Panc1 (cell line): Measurements from ENCODE around the gene RAB3IL1. TPM values are rescaled to one million over a fixed set of nuclear protein-coding genes. Genes with fewer than 3 reads are reported as not detected.

Source experiments
- ATAC-seq: fragments of 200-7000 bp; cut with Tn5 transposase; 2 replicates; pipeline ENCODE4 v1.9.1; 2020; ENCODE audit warnings: mild to moderate bottlenecking, moderate library complexity
- BruUV-seq: library from RNA; stranded (reverse); fragments of 400-500 nt; replicated peaks from 2 replicates; lab custom pipeline; 2021; lab: Mats Ljungman, UMichigan
- CTCF ChIA-PET: fragments of 300-600 bp; sonication (Branson Sonifier 250); formaldehyde crosslinking; loops from one replicate; lab custom pipeline; 2022; ENCODE audit warnings: antibody characterized with exemption; lab: Charles Lee
- POLR2A ChIA-PET: fragments of 300-600 bp; sonication (Branson Sonifier 250); formaldehyde crosslinking; loops from one replicate; lab custom pipeline; 2022; ENCODE audit warnings: antibody characterized with exemption; lab: Charles Lee
- DNase-seq: peaks from one replicate; pipeline ENCODE4 v3.0.0-alpha.2; 2010; ENCODE audit warnings: low read depth, low spot score
- H3K27ac ChIP-seq: 2 replicates; pipeline ENCODE4 v1.5.1; 2011; ENCODE audit warnings: mild to moderate bottlenecking, low read length, inconsistent platforms
- H3K27me3 ChIP-seq: fragments of 200-500 bp; sonication (Bioruptor generic); 2 replicates; pipeline ENCODE4 v1.6.0; 2014; ENCODE audit warnings: low read length, inconsistent platforms; ENCODE audit not compliant: control insufficient read depth, insufficient read depth
- H3K36me3 ChIP-seq: fragments of 200-500 bp; sonication (Bioruptor generic); 2 replicates; pipeline ENCODE4 v1.5.1; 2014; ENCODE audit warnings: inconsistent platforms, mild to moderate bottlenecking, low read length, moderate library complexity; ENCODE audit not compliant: control insufficient read depth, insufficient read depth
- H3K4me1 ChIP-seq: 2 replicates; pipeline ENCODE4 v1.5.1; 2011; ENCODE audit warnings: inconsistent platforms, mild to moderate bottlenecking, low read length, moderate library complexity; ENCODE audit not compliant: control insufficient read depth, insufficient read depth
- H3K4me3 ChIP-seq, 2 experiments: 2 replicates each; pipeline ENCODE4 v1.5.1; 2011 to 2012; ENCODE audit warnings: low read depth in 2 of 2, low read length in 2 of 2, mild to moderate bottlenecking in 2 of 2, inconsistent platforms in 1 of 2, moderate library complexity in 1 of 2
- H3K9me3 ChIP-seq: fragments of 200-500 bp; sonication (Bioruptor generic); 2 replicates; pipeline ENCODE4 v1.5.1; 2014; ENCODE audit warnings: low read depth, mild to moderate bottlenecking, inconsistent platforms, low read length, moderate library complexity; ENCODE audit not compliant: control insufficient read depth, insufficient read depth
- POLR2AphosphoS5 ChIP-seq: IDR thresholded peaks from 2 replicates; pipeline ENCODE4 v1.6.1; 2012; ENCODE audit warnings: mild to moderate bottlenecking, low read depth, low read length, moderate library complexity
- REST ChIP-seq, 2 experiments: IDR thresholded peaks; 2 replicates each; pipeline ENCODE4 v1.6.1; 2011 to 2012; ENCODE audit warnings: low read depth in 2 of 2, control low read depth in 1 of 2, low read length in 1 of 2, mild to moderate bottlenecking in 1 of 2, moderate library complexity in 1 of 2; ENCODE audit not compliant: insufficient read depth in 1 of 2
- SIN3A ChIP-seq: IDR thresholded peaks from 2 replicates; pipeline ENCODE4 v1.6.1; 2012; ENCODE audit warnings: low read depth, mild to moderate bottlenecking, low read length, moderate library complexity, borderline replicate concordance; ENCODE audit not compliant: insufficient read depth
- TCF7L2 ChIP-seq: IDR thresholded peaks from 2 replicates; pipeline ENCODE4 v1.6.1; 2011; ENCODE audit warnings: mild to moderate bottlenecking, low read depth, low read length, inconsistent platforms
- in situ Hi-C: cut with HindIII; loops from 2 replicates; pipeline ENCODE4 v1.10.0; 2016; ENCODE audit warnings: low sequenced_read_pairs, low pct_unique_long_range_greater_than_20kb
- intact Hi-C: fragments of 100-400 bp; cut with micrococcal nuclease; formaldehyde crosslinking; loops from one replicate; pipeline ENCODE4 v1.10.0; 2022; ENCODE audit not compliant: unreplicated experiment
- total RNA-seq: library from RNA; stranded (reverse); gene quantifications from one replicate; pipeline ENCODE4 v1.2.1, GENCODE V29; 2021; ENCODE audit not compliant: unreplicated experiment
- TF ChIP-seq, protein P1 (sequence below): fragments of 450-650 bp; IDR thresholded peaks from 2 replicates; pipeline ENCODE4 v1.5.1; 2017; ENCODE audit warnings: mild to moderate bottlenecking

RAB3IL1 gene
- total RNA-seq, 1 experiment from 2014 or later, result 8.9 TPM

GRCh38 chr11:61888590-61888989 is 28.8 kb downstream of the RAB3IL1 start:
- POLR2A ChIA-PET, result no interaction called here
- Histone ChIP-seq H3K4me3 (no peak overlapping the region), H3K9me3 (no peaks in the 10 kb centered on the region), H3K27me3 (no peaks in the 10 kb centered on the region), H3K27ac (no peak overlapping the region), H3K36me3 (no peaks in the 10 kb centered on the region), H3K4me1 (peaks cover 8% of the 10 kb centered on the region)
- in situ Hi-C loops, result no loop called here
- ATAC-seq (no peak), DNase-seq (no peak)
- intact Hi-C loops, result no loop called here
- CTCF ChIA-PET, result no interaction called here
- no peak for TF ChIP-seq POLR2AphosphoS5
- no peak for TF ChIP-seq SIN3A
- TF ChIP-seq REST (IDR thresholded peaks at IDR 0.05; ENCODE audit: insufficient read depth in 1 of 2, low read depth in 2 of 2, low read length in 1 of 2), result no peak
- TF ChIP-seq, protein P1, sequence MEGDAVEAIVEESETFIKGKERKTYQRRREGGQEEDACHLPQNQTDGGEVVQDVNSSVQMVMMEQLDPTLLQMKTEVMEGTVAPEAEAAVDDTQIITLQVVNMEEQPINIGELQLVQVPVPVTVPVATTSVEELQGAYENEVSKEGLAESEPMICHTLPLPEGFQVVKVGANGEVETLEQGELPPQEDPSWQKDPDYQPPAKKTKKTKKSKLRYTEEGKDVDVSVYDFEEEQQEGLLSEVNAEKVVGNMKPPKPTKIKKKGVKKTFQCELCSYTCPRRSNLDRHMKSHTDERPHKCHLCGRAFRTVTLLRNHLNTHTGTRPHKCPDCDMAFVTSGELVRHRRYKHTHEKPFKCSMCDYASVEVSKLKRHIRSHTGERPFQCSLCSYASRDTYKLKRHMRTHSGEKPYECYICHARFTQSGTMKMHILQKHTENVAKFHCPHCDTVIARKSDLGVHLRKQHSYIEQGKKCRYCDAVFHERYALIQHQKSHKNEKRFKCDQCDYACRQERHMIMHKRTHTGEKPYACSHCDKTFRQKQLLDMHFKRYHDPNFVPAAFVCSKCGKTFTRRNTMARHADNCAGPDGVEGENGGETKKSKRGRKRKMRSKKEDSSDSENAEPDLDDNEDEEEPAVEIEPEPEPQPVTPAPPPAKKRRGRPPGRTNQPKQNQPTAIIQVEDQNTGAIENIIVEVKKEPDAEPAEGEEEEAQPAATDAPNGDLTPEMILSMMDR, result no peak
- no peak for TF ChIP-seq TCF7L2
- no TSS peak for BruUV-seq

DNA sequence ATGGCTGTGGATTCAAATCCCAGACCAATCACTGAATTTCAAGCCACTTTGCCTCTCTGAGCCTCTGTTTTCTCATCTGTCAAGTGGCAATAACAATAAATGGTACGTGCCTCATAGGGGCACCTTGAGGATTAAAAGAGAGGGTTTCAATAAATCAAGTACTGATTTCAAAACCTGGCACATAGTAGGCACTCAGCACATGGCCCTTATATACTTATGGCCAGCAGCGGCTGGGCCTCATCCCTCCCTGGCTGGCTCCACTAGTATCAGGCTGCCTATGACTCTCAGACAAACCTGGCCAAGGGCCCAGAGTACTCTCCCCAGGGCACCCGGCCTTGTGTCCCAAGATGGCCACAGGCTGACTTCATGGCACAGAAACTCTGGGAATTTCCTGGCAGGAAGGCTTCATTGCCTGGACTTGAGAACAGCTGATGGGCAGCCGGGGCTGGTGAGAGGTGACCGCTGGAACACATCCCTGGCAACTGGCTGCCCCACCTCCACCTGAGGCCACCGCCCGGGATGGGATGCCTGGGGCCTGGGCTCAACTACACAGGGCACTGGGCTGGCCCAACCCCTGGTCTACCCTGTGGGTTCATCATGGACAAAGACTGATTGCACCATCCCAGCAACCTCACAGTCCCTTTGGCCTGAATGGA is 29.4 kb downstream of the RAB3IL1 start:
- intact Hi-C loops, result no loop called here

More for the DNA sequence above, 29.4 kb downstream of the RAB3IL1 start:
- ChIA-PET POLR2A (no interaction called here), CTCF (no interaction called here)
- no peaks in the 10 kb centered on the region for H3K27me3 ChIP-seq
- peaks cover 8% of the 10 kb centered on the region for H3K4me1 ChIP-seq
- in situ Hi-C loops, result no loop called here
- TF ChIP-seq REST (IDR thresholded peaks at IDR 0.05; ENCODE audit: insufficient read depth in 1 of 2, low read depth in 2 of 2, low read length in 1 of 2) (no peak), POLR2AphosphoS5 (no peak), SIN3A (no peak)
- TF ChIP-seq, protein P1, result no peak
- BruUV-seq, result no TSS peak
- H3K4me3 ChIP-seq, result no peak overlapping the region
- H3K36me3 ChIP-seq, result no peaks in the 10 kb centered on the region
- H3K9me3 ChIP-seq, result no peaks in the 10 kb centered on the region
- ATAC-seq (no peak), DNase-seq (no peak)
- H3K27ac ChIP-seq, result no peak overlapping the region
